GM19035 (cell line): Measurements from ENCODE around the gene OSTC.

Experiments
- ATAC-seq: cut with Tn5 transposase; IDR thresholded peaks from one replicate; pipeline ENCODE4 v1.9.1; 2021; ENCODE audit not compliant: unreplicated experiment

The OSTC gene

GRCh38 chr4:108650212-108651013, at the start of gene OSTC:
TSS of gene OSTC (plus strand) at chr4:108650599. CDS start at chr4:108650656, 57 bp downstream.
- ATAC-seq: peak; percentile 93

- no peak for ATAC-seq
These were observed 49.3 kb upstream of the OSTC start for GRCh38 chr4:108601106-108601505.

- no peak for ATAC-seq
These were observed 48.9 kb upstream of the OSTC start for GRCh38 chr4:108601532-108601931.

- ATAC-seq: no peak
These were observed 48.2 kb upstream of the OSTC start for GRCh38 chr4:108602163-108602562.

GRCh38 chr4:108607079-108607815, 43.2 kb upstream of the OSTC start:
- ATAC-seq: no peak

GRCh38 chr4:108611365-108611764, 39.0 kb upstream of the OSTC start:
- no peak for ATAC-seq

- no peak for ATAC-seq
These were observed 38.0 kb upstream of the OSTC start for GRCh38 chr4:108612365-108612764.

- ATAC-seq: peak; percentile 12
These were observed 30.9 kb upstream of the OSTC start for GRCh38 chr4:108619372-108620100.

GRCh38 chr4:108620101-108620932, 30.1 kb upstream of the OSTC start, which contains the start of gene RPL34:
TSS of gene RPL34 (plus strand) at chr4:108620576. CDS start at chr4:108621960, 1,384 bp downstream.
- ATAC-seq: peak; percentile 100

GRCh38 chr4:108620933-108621905, 29.2 kb upstream of the OSTC start:
- peak; percentile 15 for ATAC-seq

- ATAC-seq: no peak
These were observed 28.4 kb upstream of the OSTC start for GRCh38 chr4:108622022-108622421.

GRCh38 chr4:108622828-108623227, 27.6 kb upstream of the OSTC start:
- no peak for ATAC-seq

- ATAC-seq: no peak
These were observed 25.9 kb upstream of the OSTC start for GRCh38 chr4:108624263-108625056.

GRCh38 chr4:108626056-108626455, 24.3 kb upstream of the OSTC start:
- no peak for ATAC-seq

- no peak for ATAC-seq
These were observed 22.0 kb upstream of the OSTC start for GRCh38 chr4:108628411-108628810.

GRCh38 chr4:108635070-108635655, 15.2 kb upstream of the OSTC start:
- no peak for ATAC-seq

GRCh38 chr4:108636246-108636645, 14.2 kb upstream of the OSTC start:
- no peak for ATAC-seq

GRCh38 chr4:108637856-108638255, 12.5 kb upstream of the OSTC start:
- no peak for ATAC-seq
